CD4-positive, alpha-beta T cell treated with Interferon gamma for 1 hour (primary cell): Measurements from ENCODE around the gene SLCO1A2.
"Not testable (repeated sequence)": the region's sequence is repeated elsewhere in the genome, so short reads cannot be mapped to it uniquely, and the experiment has no call there.

Experiments
- DNase-seq: peaks from one replicate; pipeline ENCODE4 v3.0.0-alpha.2; 2020

The SLCO1A2 gene, protein sequence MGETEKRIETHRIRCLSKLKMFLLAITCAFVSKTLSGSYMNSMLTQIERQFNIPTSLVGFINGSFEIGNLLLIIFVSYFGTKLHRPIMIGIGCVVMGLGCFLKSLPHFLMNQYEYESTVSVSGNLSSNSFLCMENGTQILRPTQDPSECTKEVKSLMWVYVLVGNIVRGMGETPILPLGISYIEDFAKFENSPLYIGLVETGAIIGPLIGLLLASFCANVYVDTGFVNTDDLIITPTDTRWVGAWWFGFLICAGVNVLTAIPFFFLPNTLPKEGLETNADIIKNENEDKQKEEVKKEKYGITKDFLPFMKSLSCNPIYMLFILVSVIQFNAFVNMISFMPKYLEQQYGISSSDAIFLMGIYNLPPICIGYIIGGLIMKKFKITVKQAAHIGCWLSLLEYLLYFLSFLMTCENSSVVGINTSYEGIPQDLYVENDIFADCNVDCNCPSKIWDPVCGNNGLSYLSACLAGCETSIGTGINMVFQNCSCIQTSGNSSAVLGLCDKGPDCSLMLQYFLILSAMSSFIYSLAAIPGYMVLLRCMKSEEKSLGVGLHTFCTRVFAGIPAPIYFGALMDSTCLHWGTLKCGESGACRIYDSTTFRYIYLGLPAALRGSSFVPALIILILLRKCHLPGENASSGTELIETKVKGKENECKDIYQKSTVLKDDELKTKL

DNA sequence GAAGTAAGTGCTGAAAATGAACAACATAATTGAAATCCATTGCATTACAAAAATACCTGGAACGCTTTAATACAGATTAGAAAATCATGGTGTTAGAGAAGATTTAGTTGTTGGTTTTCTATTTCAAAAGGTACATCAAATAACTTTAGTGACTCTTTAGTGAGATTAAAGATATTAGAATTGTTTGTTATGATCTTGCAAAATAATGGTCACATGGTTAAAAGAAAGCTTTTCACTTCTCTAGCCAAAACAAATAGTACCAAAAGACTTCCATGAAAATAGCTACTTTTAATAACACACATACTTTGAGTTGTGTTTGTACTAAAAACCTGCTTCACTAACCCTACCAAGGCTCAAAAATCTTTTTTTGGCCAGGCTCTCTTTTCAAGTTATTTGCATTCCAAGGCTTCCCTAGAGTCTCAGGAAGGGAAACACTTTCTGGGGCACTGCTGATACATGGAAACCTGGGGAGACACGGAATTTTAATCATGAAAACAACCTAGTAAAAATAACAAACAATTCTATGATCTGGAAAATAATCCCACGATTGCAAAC, at the start of gene SLCO1A2:
TSS of gene SLCO1A2 (minus strand) at position 147 of the 555 bp plus-strand sequence. CDS start 270 bp downstream, outside the sequence.
- DNase-seq = no peak

DNA sequence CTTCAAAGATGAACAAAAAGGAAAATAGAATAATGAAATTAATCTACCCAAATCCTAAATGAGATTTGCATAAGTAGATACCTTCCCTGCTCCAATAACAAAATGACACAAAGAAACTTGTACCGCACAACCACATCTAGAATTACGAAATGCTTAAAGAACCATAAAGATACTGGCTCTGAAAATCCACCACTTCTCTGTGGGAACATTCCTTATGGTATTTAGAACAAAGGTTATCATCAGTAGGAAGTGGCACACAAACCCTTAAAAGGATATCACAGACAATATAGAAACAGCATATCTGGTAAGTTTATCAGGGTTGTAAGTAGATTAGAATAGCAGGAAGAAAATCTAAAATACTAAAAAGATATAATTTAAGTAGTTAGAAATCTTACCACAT, 49.5 kb upstream of the SLCO1A2 start:
- DNase-seq = no peak

GRCh38 chr12:21381320-21381719, 46.6 kb upstream of the SLCO1A2 start:
- not testable (repeated sequence) for DNase-seq

DNA sequence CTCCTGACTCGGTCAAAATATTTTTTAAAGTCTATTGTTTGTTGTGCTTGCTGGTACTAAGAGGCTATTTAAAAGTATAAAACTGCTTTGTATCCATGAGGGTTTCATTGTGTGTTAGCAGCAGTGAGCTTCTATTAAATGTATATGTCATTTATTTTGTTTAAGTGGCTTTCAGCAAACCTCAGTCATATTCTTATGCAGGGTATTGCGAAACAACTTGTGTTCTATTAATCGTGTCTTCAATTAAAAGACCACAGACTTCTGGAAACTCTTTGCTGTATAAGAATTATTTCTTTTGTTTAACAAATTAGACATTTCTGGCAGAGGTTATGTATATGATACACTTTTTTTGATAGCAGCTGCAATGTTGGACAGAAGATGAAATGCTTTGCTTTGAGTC, 44.5 kb upstream of the SLCO1A2 start:
- DNase-seq = no peak

GRCh38 chr12:21372602-21373001, 37.9 kb upstream of the SLCO1A2 start, which contains the start of gene IAPP:
IAPP (plus strand) TSS chr12:21372902; CDS start chr12:21373352, 450 bp downstream.
- no peak for DNase-seq

DNA sequence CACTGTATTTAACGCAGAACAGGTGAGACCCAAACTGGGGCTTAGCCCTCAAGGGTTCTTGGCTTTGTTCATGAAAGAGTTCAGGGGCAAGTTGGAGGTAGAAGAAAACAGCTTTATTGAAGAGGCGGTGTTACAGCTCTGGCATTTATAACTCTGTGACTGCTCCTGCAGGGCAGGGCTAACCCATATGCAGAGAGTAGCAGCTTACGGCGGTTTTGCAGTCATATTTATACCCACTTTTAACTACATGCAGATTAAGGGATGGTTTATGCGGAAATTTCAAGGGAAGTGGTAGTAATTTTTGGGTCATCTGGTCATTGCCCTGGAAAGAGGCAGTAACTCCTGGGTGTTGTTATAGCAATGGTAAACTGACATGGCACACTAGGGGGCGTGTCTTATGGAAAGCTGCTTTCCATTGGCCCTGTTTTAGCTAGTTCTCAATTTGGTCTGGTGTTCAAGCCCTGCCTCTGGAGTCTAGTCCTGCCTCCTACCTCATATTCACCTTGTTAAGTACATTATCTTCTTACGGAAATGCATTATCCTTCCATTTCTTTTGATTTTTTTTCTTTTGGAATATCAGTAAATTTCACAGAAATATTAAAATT, 36.2 kb upstream of the SLCO1A2 start:
- no peak for DNase-seq

DNA sequence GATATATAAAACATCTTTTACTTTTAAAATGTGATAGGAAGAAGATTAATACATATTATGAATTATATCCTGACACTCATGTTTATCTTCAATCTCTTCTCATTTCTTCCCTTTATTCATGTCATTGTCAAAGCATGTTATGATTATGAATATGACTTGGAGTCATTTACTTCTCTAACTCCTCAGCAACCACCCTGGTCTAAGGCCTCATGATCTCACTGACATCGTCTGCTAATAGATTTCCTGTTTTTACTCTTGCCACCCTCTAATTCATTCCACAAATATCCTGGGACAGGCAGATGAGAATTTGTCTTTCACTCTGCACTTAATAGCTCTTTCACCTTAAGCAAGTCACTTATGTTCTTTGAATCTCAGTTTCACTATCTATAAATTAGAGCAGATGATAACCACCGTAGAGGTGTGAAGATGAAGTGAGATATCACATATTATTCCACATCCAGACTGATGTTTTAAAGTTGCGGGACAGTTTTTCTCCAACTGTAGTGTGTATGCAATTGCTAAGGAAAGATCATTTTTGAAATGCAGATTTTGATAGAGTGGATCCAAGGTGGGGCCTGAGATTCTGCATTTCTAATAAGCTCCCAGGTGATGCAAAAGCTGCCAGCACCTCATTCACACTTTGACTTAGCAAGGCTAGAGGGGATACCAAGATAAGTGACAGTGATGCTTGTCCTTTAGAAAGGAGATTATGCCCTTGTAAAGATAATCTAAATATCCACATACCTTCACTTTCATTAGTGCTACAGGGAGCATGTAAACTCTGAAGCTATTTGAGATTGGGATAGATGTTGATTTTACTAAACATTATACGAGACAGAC, 34.6 kb upstream of the SLCO1A2 start:
- no peak for DNase-seq

- not testable (repeated sequence) for DNase-seq
Observed at GRCh38 chr12:21360632-21361031, 25.9 kb upstream of the SLCO1A2 start.

- no peak for DNase-seq
Observed at GRCh38 chr12:21354641-21355040, 19.9 kb upstream of the SLCO1A2 start.

DNA sequence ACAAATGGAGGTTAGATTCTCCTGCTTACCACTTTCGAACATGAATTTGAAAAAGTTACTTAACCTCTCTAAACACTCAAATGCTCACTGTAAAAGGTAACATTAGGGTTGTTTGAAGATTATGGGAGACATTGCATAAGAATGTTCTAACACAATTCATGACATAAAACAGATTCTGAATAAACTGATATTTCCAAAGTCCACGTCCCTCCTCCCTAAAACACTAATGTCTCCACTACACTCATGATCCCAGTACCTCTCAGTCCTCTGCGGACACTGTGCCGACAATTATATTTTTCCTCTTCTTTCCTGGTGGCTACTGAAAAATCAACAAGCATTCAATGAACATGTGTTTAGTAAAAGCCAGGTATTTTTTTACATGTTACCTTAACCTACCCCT, 19.2 kb upstream of the SLCO1A2 start:
- no peak for DNase-seq

GRCh38 chr12:21353487-21353886, 18.8 kb upstream of the SLCO1A2 start:
- DNase-seq = no peak

DNA sequence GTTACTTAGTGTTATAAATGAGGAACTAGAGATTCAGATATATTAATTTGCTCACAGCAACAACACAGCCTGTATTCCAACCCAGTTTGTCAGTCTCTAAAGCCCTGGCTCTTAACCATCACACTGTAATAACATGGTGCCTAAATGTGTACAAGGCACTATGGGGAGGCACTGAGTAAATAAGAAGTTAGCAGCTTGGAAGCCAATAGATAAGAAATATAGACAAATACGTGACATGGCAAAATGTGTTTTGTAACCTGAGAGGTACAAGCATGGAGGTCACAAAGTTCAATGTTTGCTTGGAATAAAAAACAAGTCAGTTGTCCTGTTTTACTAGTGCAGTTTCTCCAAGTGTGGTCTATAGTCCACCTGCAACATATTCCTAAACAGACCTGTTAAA, 16.3 kb upstream of the SLCO1A2 start:
- DNase-seq = no peak

GRCh38 chr12:21346542-21347205, 12.0 kb upstream of the SLCO1A2 start:
- no peak for DNase-seq

DNA sequence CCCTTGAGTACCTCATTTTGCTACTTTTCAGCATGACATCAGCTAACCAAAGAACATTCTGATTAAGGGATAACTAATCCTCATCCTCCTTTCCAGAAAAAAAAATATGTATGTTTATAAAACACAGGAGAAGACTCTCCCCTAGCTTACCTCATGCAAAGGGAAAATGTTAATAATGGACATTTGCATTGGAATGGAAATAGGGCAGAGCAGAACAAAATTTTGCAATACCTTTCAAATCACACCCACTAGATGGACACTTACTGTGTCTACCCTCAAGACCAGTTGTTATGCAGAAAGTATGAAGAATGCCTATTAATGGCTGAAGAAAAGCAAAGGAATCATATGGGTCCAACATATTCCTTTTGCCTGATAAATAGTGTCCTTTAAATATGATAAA, 8.9 kb upstream of the SLCO1A2 start:
- no peak for DNase-seq

- DNase-seq = no peak
Observed at GRCh38 chr12:21341769-21342168, 7.1 kb upstream of the SLCO1A2 start.

- no peak for DNase-seq
Observed at GRCh38 chr12:21340403-21340802, 5.7 kb upstream of the SLCO1A2 start.

GRCh38 chr12:21339921-21340320, 5.2 kb upstream of the SLCO1A2 start:
- no peak for DNase-seq

- DNase-seq = no peak
Observed at GRCh38 chr12:21337959-21338744, 3.4 kb upstream of the SLCO1A2 start.

- no peak for DNase-seq
Observed at GRCh38 chr12:21337453-21337852, 2.7 kb upstream of the SLCO1A2 start.

DNA sequence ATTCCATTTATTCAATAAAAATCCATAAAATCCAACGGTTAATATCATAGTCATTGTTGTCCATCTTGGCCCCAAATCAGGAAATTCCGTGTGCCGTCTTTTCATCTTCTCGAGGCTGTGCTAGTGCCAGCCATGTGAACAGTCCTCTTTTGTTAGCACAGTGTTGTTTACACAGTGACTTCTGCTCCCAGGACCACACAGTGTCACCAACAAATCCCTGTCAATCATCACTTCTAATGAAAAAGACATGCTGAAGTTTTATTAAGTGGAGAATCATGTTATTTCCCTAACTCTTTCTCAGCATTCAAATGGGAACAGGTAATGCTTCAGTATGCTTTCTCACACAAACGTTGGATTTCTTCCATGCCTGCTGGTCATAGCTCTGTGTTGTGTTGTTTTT, 1.9 kb upstream of the SLCO1A2 start:
- DNase-seq = no peak

DNA sequence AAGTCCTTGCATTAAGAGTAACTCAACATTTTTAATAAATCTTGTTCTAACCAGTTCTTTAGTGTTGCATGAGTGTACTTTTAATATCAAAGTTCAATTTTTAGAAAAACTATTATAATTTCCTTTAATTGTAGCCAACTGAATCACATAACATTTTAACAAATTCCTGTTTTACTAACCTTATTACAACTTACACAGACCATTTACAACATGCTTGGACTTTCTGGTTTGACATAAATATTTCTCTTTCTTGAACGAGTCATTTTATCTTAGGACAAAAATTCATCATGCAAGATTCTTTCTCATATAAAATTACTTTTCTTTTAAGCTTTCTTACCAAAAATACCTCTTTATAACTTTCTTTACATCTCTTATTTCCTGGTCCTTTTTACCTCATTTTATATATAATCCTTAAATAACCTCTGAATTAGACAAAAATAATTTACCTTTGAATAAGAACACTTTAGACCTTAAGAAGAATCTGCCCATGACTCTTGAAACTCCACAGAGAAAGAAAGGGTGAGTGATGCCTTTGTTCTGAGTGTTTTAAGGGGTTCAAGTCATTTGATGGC, 3.9 kb downstream of the SLCO1A2 start:
- DNase-seq = no peak
